SH-SY5Y (cell line): ENCODE data around the gene SEMA3D.

Source experiments
- GATA2 ChIP-seq: IDR thresholded peaks from 2 replicates; pipeline ENCODE4 v1.6.1; 2011; ENCODE audit warnings: mild to moderate bottlenecking, low read depth, low read length
- GATA3 ChIP-seq: IDR thresholded peaks from 2 replicates; pipeline ENCODE4 v1.6.1; 2011; ENCODE audit warnings: low read depth, mild to moderate bottlenecking, low read length, moderate library complexity

DNA sequence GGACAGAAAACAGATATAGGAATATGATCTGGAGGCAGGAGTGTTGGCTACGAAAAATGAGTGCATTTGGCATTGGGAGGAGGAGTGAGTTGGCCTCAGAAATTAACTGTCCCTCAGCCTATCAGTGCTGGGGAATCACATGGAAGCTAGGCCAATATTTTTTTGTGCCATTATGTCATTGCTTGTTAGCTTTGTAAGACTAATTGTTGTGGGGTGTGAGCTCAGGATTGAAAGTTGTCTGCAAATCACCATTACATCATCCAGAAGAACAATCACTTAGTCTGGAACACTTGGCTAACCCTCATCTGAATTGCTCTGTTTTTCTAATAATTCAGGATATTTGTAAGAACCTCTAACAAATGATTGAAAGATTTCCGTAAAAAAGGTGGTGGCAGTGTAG, 45.2 kb upstream of the SEMA3D start:
- TF ChIP-seq GATA2, result no peak
- no peak for TF ChIP-seq GATA3
